IPS-18c (cell line): ENCODE measurements around the gene MYG1.

ENCODE experiments used
- H3K4me3 ChIP-seq: 2 replicates; pipeline ENCODE4 v1.7.0; 2013; ENCODE audit warnings: low read depth, mild to moderate bottlenecking, low read length, moderate library complexity; ENCODE audit not compliant: insufficient read depth
- H3K9me3 ChIP-seq: one replicate; pipeline ENCODE4 v1.6.1; 2013; ENCODE audit warnings: mild to moderate bottlenecking, low read length, moderate library complexity; ENCODE audit not compliant: control insufficient read depth, insufficient read depth

Gene MYG1

GRCh38 chr12:53338916-53339315 is 39.4 kb downstream of the MYG1 start:
- no peak overlapping the region for H3K4me3 ChIP-seq

DNA sequence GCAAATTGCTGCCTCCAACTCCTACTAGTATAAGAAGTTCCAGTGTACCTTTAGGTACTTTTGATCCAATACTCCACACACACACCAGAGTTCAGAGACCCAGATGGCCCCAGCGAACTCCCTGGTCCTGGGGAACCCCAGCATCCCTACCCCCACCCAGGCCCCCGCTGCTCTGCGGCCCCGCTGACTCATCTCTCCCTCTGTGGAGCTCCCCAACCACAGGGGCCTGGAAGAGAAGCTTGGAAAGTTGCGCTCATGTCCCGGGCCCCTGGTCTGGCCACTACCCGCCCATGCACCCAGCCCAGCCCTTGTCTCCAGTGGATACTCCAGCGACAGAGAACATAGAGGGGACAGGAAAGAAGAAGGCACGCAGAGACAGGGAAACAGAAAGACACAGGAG is 40.9 kb downstream of the MYG1 start:
- Histone ChIP-seq H3K4me3 (no peak overlapping the region), H3K9me3 (no peaks in the 10 kb centered on the region)

More at GRCh38 chr12:53338916-53339315, 39.4 kb downstream of the MYG1 start:
- no peaks in the 10 kb centered on the region for H3K9me3 ChIP-seq

DNA sequence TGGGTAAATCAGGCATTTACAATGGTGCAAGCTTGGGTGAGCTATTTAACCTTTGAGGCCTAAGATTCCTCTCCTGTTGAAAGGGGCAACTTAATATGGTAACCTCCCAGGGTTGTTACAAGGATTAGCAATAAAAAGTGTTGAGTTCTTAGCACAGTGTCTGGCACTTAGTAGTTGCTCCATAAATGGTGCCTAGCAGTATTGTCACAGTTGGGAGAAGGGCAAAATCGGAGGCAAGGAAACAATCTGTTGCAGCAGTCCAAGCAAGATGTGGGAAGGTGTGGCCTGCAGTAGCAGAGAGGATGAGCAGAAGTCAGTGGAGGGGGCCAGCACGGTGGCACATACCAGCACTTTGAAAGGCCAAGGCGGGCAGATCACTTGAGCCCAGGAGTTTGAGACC is 44.0 kb downstream of the MYG1 start:
- no peaks in the 10 kb centered on the region for H3K9me3 ChIP-seq

DNA sequence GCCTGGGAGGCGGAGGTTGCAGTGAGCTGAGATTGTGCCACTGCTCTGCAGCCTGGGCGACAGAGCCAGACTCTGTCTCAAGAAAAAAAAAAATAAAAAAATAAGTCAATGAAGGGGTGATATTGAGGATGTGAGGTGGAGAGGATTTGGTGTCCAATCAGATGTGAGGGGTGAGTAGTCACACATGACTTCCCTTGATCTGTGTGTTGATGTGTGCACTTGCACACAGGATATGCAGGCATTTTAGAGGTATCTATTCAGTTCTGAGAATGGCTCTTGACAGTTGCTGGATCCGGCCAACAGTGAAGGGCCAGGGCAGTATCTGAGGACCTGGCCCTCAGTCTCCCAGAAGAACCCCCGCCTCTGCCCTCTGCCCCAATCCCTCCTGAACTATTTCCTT is 44.5 kb downstream of the MYG1 start:
- H3K4me3 ChIP-seq: no peak overlapping the region

More for the DNA sequence above, 44.0 kb downstream of the MYG1 start:
- no peak overlapping the region for H3K4me3 ChIP-seq

GRCh38 chr12:53344487-53344823 is 45.0 kb downstream of the MYG1 start:
- no peaks in the 10 kb centered on the region for H3K9me3 ChIP-seq
- H3K4me3 ChIP-seq: peak overlapping the region; percentile 45

More for the DNA sequence above, 44.5 kb downstream of the MYG1 start:
- H3K9me3 ChIP-seq: no peaks in the 10 kb centered on the region

- no peaks in the 10 kb centered on the region for H3K9me3 ChIP-seq
- H3K4me3 ChIP-seq: peak overlapping the region; percentile 72
Measured at GRCh38 chr12:53344824-53345485, 45.5 kb downstream of the MYG1 start.

GRCh38 chr12:53345486-53346188 is 46.1 kb downstream of the MYG1 start:
- Histone ChIP-seq H3K9me3 (no peaks in the 10 kb centered on the region), H3K4me3 (peak overlapping the region; percentile 72)

DNA sequence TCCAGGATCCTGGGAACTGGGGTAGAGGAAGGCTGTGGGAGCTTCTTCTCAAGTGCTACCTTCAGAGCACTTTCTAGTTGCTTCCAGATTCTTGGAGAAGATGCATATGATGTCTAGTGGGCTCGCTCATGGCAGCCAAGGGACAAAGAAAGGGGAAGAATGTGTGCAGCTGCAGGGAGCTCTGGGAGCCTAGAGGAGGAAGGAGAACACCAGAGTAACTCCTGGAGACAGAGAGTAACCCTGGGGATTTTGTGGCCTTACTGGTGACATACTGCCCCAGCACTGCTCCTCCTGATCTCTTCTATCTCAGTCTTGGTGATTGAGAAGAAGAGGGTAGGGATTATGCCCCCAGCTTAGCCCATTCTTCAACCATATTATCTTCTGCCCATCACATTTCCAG is 47.0 kb downstream of the MYG1 start:
- Histone ChIP-seq H3K4me3 (no peak overlapping the region), H3K9me3 (no peaks in the 10 kb centered on the region)

- no peaks in the 10 kb centered on the region for H3K9me3 ChIP-seq
- no peak overlapping the region for H3K4me3 ChIP-seq
Measured at GRCh38 chr12:53347905-53348304, 48.4 kb downstream of the MYG1 start.

DNA sequence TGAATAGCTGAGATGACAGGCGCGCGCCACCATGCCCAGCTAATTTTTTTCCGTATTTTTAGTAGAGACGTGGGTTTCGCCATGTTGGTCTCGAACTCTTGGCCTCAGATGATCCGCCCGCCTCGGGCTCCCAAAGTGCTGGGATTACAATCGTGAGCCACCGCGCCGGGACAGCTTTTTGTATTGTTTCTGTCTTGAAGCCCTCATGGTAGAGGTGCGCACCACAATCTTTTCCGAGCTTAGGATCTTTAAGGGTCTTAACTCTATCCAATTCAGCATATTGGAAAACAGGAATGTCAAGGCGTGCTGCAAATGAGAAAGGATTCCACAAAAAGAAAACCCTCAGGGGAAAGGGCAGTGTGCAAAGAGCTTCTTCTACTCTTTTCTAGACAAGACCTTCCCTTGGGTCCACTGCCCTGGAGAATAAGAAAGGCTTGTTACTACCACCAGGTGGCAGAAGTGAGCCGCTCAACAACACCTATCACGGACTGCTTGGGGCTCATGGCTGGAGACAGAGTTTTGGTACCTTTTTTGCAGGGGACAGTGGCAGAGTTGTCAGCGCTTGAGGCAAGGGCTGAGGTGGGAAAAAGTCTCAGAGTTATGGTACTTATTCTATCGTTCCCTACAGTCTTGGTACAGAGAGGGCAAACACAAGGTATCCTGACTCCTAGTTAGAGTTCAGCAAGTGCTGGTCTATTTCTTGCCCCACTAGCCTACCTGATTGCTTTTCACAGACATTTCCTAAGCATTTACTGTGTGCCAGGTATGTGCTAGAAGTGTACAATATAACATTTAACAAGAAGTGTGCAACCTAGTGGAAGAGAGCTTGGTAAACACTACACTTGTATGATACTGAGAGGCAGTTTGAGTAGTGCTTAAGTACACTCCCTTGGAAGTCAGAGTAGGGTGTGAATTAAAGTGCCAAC is 53.1 kb downstream of the MYG1 start:
- no peaks in the 10 kb centered on the region for H3K9me3 ChIP-seq
- H3K4me3 ChIP-seq: no peak overlapping the region

DNA sequence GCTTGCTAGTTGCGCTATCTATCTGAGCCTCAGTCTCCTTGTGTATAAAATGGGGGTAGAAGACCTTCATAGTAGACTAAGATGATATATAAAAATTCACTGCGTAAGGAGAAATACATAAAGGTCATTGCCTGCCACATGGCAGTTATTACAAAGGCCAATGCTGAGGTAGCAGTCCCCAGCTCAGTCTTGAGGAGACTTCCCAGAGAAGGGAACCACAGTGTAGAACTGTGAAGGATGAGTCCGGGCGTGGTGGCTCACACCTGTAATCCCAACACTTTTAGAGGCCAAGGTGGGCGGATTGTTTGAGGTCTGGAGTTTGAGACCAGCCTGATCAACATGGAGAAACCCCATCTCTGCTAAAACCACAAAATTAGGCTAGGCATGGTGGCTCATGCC is 53.8 kb downstream of the MYG1 start:
- no peak overlapping the region for H3K4me3 ChIP-seq
- H3K9me3 ChIP-seq: no peaks in the 10 kb centered on the region

- no peaks in the 10 kb centered on the region for H3K9me3 ChIP-seq
- no peak overlapping the region for H3K4me3 ChIP-seq
Measured at GRCh38 chr12:53355121-53355520, 55.6 kb downstream of the MYG1 start.
